Adrenal gland (tissue), 5 donors: ENCODE data around the gene MYH9.
"Not testable (repeated sequence)": the region's sequence is repeated elsewhere in the genome, so short reads cannot be mapped to it uniquely, and the experiment has no call there.

Experiments
- POLR2A ChIP-seq, 2 donors: fragments of 450-650 bp; IDR thresholded peaks; one replicate each; pipeline ENCODE4 v1.6.1; 2017; ENCODE audit warnings: antibody characterized with exemption in 2 of 2, mild to moderate bottlenecking in 2 of 2, moderate library complexity in 1 of 2
- TF ChIP-seq, protein P1 (sequence below), 6 experiments: fragments of 450-650 bp in 4 of 6; fragments of 200-600 bp in 2 of 6; sonication (generic) in 1 of 6; IDR thresholded peaks; 1 replicate in 5 of 6; 2 replicates in 1 of 6; pipeline versions ENCODE4 v1.5.1 to v1.8.0; 2016 to 2021; ENCODE audit warnings: antibody characterized with exemption in 6 of 6, mild to moderate bottlenecking in 2 of 6, moderate library complexity in 1 of 6
- donor health status: DM: no; HTN: no; CAD: no.

DNA sequence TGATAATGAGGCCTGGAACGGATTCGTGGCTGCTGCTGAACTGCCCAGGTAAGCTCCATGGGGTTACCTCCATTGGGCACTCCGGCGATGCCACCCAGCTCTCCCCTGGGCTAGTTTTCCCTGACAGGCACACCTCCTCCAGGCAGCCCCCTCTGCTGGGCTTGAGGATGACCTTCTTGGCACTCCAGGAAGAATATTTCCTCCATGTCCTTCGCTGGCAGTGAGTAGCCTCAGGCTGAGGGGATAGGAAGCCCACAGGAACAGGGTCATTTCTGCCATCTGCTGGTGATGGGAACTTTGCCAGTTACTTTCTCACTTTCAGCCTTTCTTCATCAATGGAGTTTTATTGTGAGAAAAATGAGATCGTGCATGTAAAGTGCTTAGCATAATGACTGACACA, 126.1 kb downstream of the MYH9 start:
- TF ChIP-seq, protein P1, sequence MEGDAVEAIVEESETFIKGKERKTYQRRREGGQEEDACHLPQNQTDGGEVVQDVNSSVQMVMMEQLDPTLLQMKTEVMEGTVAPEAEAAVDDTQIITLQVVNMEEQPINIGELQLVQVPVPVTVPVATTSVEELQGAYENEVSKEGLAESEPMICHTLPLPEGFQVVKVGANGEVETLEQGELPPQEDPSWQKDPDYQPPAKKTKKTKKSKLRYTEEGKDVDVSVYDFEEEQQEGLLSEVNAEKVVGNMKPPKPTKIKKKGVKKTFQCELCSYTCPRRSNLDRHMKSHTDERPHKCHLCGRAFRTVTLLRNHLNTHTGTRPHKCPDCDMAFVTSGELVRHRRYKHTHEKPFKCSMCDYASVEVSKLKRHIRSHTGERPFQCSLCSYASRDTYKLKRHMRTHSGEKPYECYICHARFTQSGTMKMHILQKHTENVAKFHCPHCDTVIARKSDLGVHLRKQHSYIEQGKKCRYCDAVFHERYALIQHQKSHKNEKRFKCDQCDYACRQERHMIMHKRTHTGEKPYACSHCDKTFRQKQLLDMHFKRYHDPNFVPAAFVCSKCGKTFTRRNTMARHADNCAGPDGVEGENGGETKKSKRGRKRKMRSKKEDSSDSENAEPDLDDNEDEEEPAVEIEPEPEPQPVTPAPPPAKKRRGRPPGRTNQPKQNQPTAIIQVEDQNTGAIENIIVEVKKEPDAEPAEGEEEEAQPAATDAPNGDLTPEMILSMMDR (IDR thresholded peaks at IDR 0.05), result not testable (repeated sequence)
- TF ChIP-seq POLR2A (IDR thresholded peaks at IDR 0.05), result not testable (repeated sequence)
